Effector CD8-positive, alpha-beta T cell (primary cell): Measurements from ENCODE around the gene ELAVL1.

Experiments
- DNase-seq: peaks from one replicate; lab custom pipeline; 2025; lab: John Stamatoyannopoulos, UW

The ELAVL1 gene

GRCh38 chr19:7912697-7913564 lies 92.5 kb downstream of the ELAVL1 start:
- no peak for DNase-seq

DNA sequence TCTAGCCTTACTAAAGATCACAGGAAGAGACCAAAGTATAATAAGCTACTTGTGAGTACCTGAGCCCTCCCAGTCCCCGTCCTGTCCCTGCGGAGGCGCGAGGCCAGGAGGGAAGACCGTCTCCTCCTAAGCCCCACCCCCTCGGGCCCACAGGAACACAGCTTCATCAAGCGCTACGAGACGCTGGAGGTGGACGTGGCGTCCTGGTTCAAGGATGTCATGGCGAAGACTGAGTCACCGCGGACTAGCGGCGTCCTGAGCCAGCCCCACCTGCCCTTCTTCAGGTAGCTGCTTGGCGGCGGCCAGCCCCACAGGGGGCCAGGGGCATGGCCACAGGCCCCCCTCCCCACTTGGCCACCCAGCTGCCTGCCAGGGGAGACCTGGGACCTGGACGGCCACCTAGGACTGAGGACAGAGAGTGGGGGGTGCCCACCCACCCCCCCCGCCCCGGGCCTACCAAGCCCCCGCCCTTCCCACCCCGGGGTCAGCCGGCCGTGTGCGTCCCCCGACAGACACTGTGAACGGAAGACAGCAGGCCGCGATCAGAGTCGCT lies 93.2 kb downstream of the ELAVL1 start:
- DNase-seq = no peak

GRCh38 chr19:7911508-7912143 lies 93.8 kb downstream of the ELAVL1 start:
- no peak for DNase-seq

- no peak for DNase-seq
Measured at GRCh38 chr19:7910321-7911161, 94.9 kb downstream of the ELAVL1 start.

- no peak for DNase-seq
Measured at GRCh38 chr19:7909471-7910067, 95.9 kb downstream of the ELAVL1 start.

GRCh38 chr19:7908742-7909461 lies 96.5 kb downstream of the ELAVL1 start:
- no peak for DNase-seq
